Measurements from ENCODE around the gene MYD88. TPM values are rescaled to one million over a fixed set of nuclear protein-coding genes. Genes with fewer than 3 reads are reported as not detected.

MYD88 gene
- total and polyA plus RNA-seq, 9 of the 15 experiments (the other 6 are each of a cell fraction or from before 2014, with no cell fraction given), result 3.2 to 47.3 (median 27.6) TPM

DNA sequence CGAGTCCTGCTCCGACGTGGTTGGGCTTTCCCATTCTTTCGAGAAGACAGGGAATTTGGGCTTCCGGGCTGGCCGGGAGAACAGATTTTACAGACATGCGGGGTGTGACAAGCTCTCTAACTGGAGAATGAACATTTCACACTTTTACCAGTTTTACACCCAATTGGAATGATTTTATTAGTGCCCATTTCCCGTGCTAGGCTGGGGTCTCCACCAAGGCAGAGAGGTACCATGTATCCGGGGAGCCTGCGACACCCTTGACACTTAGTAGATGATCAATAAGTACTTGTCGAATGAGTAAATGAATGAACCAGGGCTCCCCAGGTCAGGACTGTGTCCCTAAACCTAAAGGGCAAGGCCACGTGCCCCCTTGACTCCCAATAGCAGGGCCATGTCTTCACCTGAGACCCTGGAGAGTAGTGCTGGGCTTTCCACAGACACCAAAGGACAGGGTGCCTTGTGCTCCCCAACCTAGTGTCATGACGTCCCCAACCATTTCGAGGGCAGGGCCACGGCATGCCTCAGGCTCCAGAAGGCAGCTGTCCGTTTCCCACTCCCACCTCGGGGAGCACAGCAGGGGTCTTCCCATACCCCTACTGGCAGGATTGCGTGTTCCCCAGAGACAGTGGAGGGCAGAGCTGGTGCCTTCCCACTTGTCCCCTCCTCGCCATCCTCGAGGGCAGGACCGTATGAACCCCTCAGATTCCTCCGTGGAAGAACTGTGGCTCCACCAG is 679 bp upstream of the MYD88 start (continued):
- TF ChIP-seq, protein P1, sequence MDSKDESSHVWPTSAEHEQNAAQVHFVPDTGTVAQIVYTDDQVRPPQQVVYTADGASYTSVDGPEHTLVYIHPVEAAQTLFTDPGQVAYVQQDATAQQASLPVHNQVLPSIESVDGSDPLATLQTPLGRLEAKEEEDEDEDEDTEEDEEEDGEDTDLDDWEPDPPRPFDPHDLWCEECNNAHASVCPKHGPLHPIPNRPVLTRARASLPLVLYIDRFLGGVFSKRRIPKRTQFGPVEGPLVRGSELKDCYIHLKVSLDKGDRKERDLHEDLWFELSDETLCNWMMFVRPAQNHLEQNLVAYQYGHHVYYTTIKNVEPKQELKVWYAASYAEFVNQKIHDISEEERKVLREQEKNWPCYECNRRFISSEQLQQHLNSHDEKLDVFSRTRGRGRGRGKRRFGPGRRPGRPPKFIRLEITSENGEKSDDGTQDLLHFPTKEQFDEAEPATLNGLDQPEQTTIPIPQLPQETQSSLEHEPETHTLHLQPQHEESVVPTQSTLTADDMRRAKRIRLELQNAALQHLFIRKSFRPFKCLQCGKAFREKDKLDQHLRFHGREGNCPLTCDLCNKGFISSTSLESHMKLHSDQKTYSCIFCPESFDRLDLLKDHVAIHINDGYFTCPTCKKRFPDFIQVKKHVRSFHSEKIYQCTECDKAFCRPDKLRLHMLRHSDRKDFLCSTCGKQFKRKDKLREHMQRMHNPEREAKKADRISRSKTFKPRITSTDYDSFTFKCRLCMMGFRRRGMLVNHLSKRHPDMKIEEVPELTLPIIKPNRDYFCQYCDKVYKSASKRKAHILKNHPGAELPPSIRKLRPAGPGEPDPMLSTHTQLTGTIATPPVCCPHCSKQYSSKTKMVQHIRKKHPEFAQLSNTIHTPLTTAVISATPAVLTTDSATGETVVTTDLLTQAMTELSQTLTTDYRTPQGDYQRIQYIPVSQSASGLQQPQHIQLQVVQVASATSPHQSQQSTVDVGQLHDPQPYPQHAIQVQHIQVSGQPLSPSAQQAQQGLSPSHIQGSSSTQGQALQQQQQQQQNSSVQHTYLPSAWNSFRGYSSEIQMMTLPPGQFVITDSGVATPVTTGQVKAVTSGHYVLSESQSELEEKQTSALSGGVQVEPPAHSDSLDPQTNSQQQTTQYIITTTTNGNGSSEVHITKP (IDR thresholded peaks at IDR 0.05; ENCODE audit: partially characterized antibody), result peak; percentile 74
- TF ChIP-seq PHB (CRISPR knock-in tag; IDR thresholded peaks at IDR 0.05) (no peak), ZNF644 (tag; IDR thresholded peaks at IDR 0.05; ENCODE audit: low read depth) (no peak), CCAR2 (IDR thresholded peaks at IDR 0.05; ENCODE audit: low read depth, low read length) (no peak), HNRNPL (IDR thresholded peaks at IDR 0.05; ENCODE audit: low read depth, low read length) (no peak), ZNF584 (CRISPR knock-in tag; IDR thresholded peaks at IDR 0.05; ENCODE audit: low read depth) (no peak), TGIF2 (CRISPR knock-in tag; IDR thresholded peaks at IDR 0.05) (no peak), MTA1 (IDR thresholded peaks at IDR 0.05; ENCODE audit: borderline replicate concordance) (0 out of 2 replicates have a peak, but pooled peaks have one; percentile 49), EWSR1 (IDR thresholded peaks at IDR 0.05; ENCODE audit: borderline replicate concordance, low read depth, partially characterized antibody) (no peak), BRD4 (IDR thresholded peaks at IDR 0.05) (0 out of 2 replicates have a peak, but pooled peaks have one; percentile 18), ZNF263 (CRISPR knock-in tag; IDR thresholded peaks at IDR 0.05; ENCODE audit: borderline replicate concordance) (0 out of 2 replicates have a peak, but pooled peaks have one; percentile 64), CBX8 (IDR thresholded peaks at IDR 0.05; ENCODE audit: borderline replicate concordance, extremely low read depth, low read depth, low read length, poor library complexity, severe bottlenecking) (no peak), SNIP1 (IDR thresholded peaks at IDR 0.05; ENCODE audit: low read depth) (no peak), TAF7 (tag; IDR thresholded peaks at IDR 0.05) (peak; percentile 14; the same call in 1 of the 2 replicates), RAD51 (IDR thresholded peaks at IDR 0.05; ENCODE audit: borderline replicate concordance, low read depth) (peak; percentile 35; the same call in 1 of the 2 replicates), ELF1 (tag; IDR thresholded peaks at IDR 0.05) (peak; percentile 14), ZBTB17 (CRISPR knock-in tag; IDR thresholded peaks at IDR 0.05) (peak; percentile 44; the same call in 1 of the 2 replicates)
- TF ChIP-seq, protein P2, sequence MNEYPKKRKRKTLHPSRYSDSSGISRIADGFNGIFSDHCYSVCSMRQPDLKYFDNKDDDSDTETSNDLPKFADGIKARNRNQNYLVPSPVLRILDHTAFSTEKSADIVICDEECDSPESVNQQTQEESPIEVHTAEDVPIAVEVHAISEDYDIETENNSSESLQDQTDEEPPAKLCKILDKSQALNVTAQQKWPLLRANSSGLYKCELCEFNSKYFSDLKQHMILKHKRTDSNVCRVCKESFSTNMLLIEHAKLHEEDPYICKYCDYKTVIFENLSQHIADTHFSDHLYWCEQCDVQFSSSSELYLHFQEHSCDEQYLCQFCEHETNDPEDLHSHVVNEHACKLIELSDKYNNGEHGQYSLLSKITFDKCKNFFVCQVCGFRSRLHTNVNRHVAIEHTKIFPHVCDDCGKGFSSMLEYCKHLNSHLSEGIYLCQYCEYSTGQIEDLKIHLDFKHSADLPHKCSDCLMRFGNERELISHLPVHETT (CRISPR knock-in tag; conservative IDR thresholded peaks at IDR 0.05 in 1 of 2, IDR thresholded peaks at IDR 0.05 in 1 of 2), result 0 out of 4 replicates have a peak, but pooled peaks of 1 of the 2 experiments have one; percentile 3
- TF ChIP-seq, protein P3, sequence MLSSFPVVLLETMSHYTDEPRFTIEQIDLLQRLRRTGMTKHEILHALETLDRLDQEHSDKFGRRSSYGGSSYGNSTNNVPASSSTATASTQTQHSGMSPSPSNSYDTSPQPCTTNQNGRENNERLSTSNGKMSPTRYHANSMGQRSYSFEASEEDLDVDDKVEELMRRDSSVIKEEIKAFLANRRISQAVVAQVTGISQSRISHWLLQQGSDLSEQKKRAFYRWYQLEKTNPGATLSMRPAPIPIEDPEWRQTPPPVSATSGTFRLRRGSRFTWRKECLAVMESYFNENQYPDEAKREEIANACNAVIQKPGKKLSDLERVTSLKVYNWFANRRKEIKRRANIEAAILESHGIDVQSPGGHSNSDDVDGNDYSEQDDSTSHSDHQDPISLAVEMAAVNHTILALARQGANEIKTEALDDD (IDR thresholded peaks at IDR 0.05), result no peak
